Measurements from ENCODE around the gene PKDCC. TPM values are rescaled to one million over a fixed set of nuclear protein-coding genes. Genes with fewer than 3 reads are reported as not detected.

PKDCC gene
- total and polyA plus RNA-seq, 2 of the 13 experiments (the other 11 are each of a cell fraction or from before 2014, with no cell fraction given) = 52.6 to 58.8 TPM

GRCh38 chr2:42053791-42054701, 6.2 kb downstream of the PKDCC start (continued):
- TF ChIP-seq ARID4A (CRISPR knock-in tag; IDR thresholded peaks at IDR 0.05; ENCODE audit: borderline replicate concordance) (no peak), BRD4 (CRISPR knock-in tag; IDR thresholded peaks at IDR 0.05) (peak; percentile 46; the same call in 1 of the 2 replicates), ZNF20 (CRISPR knock-in tag; IDR thresholded peaks at IDR 0.05) (no peak), FOXJ3 (CRISPR knock-in tag; IDR thresholded peaks at IDR 0.05; ENCODE audit: borderline replicate concordance) (no peak), HNF1A (IDR thresholded peaks at IDR 0.05; ENCODE audit: low read depth) (no peak), HNF1A (CRISPR knock-in tag; IDR thresholded peaks at IDR 0.05; ENCODE audit: borderline replicate concordance) (no peak), ISL2 (CRISPR knock-in tag; IDR thresholded peaks at IDR 0.05) (no peak), HNRNPL (IDR thresholded peaks at IDR 0.05; ENCODE audit: low read depth, low read length) (0 out of 2 replicates have a peak, but pooled peaks have one; percentile 69), TRIM24 (CRISPR knock-in tag; IDR thresholded peaks at IDR 0.05) (no peak; the same call in 1 of the 2 replicates), ZFP36 (IDR thresholded peaks at IDR 0.05; ENCODE audit: borderline replicate concordance, low read depth, low read length, partially characterized antibody) (no peak), ESRRA (CRISPR knock-in tag; IDR thresholded peaks at IDR 0.05; ENCODE audit: low read depth) (peak; percentile 64), ZKSCAN8 (CRISPR knock-in tag; IDR thresholded peaks at IDR 0.05; ENCODE audit: borderline replicate concordance) (peak; percentile 83; the same call in 1 of the 2 replicates), ZSCAN30 (CRISPR knock-in tag; IDR thresholded peaks at IDR 0.05) (no peak), STAT6 (CRISPR knock-in tag; IDR thresholded peaks at IDR 0.05; ENCODE audit: borderline replicate concordance) (no peak), ZFP82 (CRISPR knock-in tag; IDR thresholded peaks at IDR 0.05; ENCODE audit: borderline replicate concordance) (no peak)

Measured in HepG2 (cell line).